ENCODE results near the gene EEF1G. TPM values are rescaled to one million over a fixed set of nuclear protein-coding genes. Genes with fewer than 3 reads are reported as not detected.

Gene EEF1G
- total RNA-seq, 4 donors from 2014 or later, result 337 to 1,276 (median 1,207) TPM

GRCh38 chr11:62532096-62532495 is 41.6 kb downstream of the EEF1G start:
- peaks cover 0 to 66% (median 36%) of the 10 kb centered on the region in 4 donors for H3K36me3 ChIP-seq
- in situ Hi-C loops (cut with MboI; ENCODE audit: low pct_ligation_motif_present in 1 of 4, low pct_unique_long_range_greater_than_20kb in 1 of 4, low sequenced_read_pairs in 3 of 4) (no loop called here), intact Hi-C loops (cut with DNase I; ENCODE audit: low total_unique reads) (no loop called here)
- H3K27ac ChIP-seq, result no peak overlapping the region
- H3K27me3 ChIP-seq, result no peaks in the 10 kb centered on the region
- H3K4me1 ChIP-seq, result peaks cover 6 to 13% (median 9%) of the 10 kb centered on the region in 4 donors
- DNase-seq, result no peak
- no peak overlapping the region for H3K4me3 ChIP-seq
- WGBS, 2 donors (ENCODE audit: low coverage in 1 of 2), result 97 to 100% methylated on average over 2 of the region's 2 CpGs
- TF ChIP-seq CTCF (IDR thresholded peaks at IDR 0.05) (no peak), POLR2A (IDR thresholded peaks at IDR 0.05) (no peak), EP300 (IDR thresholded peaks at IDR 0.05; ENCODE audit: low read depth) (no peak), POLR2AphosphoS5 (IDR thresholded peaks at IDR 0.05) (no peak)
- no peaks in the 10 kb centered on the region for H3K9me3 ChIP-seq

GRCh38 chr11:62516736-62517371 is 56.8 kb downstream of the EEF1G start:
- 92 to 100% methylated on average over 1 to 14 of the region's 14 CpGs for WGBS, 2 donors (ENCODE audit: low coverage in 1 of 2)
- no peak for DNase-seq
- Histone ChIP-seq H3K27ac (peak overlapping the region in 1 of 4 donors; percentile 19), H3K4me1 (peaks cover 0 to 2% (median 1%) of the 10 kb centered on the region in 4 donors), H3K27me3 (no peaks in the 10 kb centered on the region), H3K4me3 (no peak overlapping the region), H3K9me3 (no peaks in the 10 kb centered on the region), H3K36me3 (peaks cover 0 to 44% (median 18%) of the 10 kb centered on the region in 4 donors)
- in situ Hi-C loops (cut with MboI; ENCODE audit: low pct_ligation_motif_present in 1 of 4, low pct_unique_long_range_greater_than_20kb in 1 of 4, low sequenced_read_pairs in 3 of 4), result no loop called here
- TF ChIP-seq EP300 (IDR thresholded peaks at IDR 0.05; ENCODE audit: low read depth), result no peak
- peak in 1 of 3 donors; percentile 21 for TF ChIP-seq POLR2AphosphoS5 (IDR thresholded peaks at IDR 0.05)
- intact Hi-C loops (cut with DNase I; ENCODE audit: low total_unique reads), result no loop called here

DNA sequence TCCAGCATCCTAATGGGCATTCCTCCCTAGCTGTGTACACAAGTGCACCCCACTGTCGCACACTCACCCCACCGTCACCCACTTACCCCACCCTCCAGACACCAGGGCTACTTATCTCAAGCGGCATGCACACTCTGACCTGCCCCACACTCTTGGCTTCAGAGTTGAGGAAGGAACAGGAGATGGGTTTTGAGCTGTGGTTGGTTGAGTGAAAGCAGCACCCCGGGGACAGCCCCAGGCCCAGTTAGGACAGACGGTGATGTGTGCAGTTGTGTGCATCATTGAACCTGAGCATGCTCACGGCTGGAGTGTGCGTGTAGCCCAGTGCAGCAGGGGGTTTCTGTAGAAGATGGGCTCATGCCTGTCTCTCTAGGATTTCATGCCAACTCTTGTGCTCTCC is 59.5 kb downstream of the EEF1G start:
- Histone ChIP-seq H3K27ac (no peak overlapping the region), H3K27me3 (no peaks in the 10 kb centered on the region), H3K4me3 (no peak overlapping the region), H3K4me1 (peaks cover 5 to 16% (median 10%) of the 10 kb centered on the region in 4 donors), H3K36me3 (peaks cover 0 to 25% (median 9%) of the 10 kb centered on the region in 4 donors), H3K9me3 (no peaks in the 10 kb centered on the region)
- in situ Hi-C loops (cut with MboI; ENCODE audit: low pct_ligation_motif_present in 1 of 4, low pct_unique_long_range_greater_than_20kb in 1 of 4, low sequenced_read_pairs in 3 of 4) (no loop called here), intact Hi-C loops (cut with DNase I; ENCODE audit: low total_unique reads) (no loop called here)
- DNase-seq, result no peak
- 88% methylated on average over 7 of the region's 7 CpGs; no CpG with 5 or more reads in 1 of the 2 donors for WGBS, 2 donors (ENCODE audit: low coverage in 1 of 2)
- TF ChIP-seq EP300 (IDR thresholded peaks at IDR 0.05; ENCODE audit: low read depth) (no peak), POLR2AphosphoS5 (IDR thresholded peaks at IDR 0.05) (no peak), CTCF (IDR thresholded peaks at IDR 0.05) (no peak), POLR2A (IDR thresholded peaks at IDR 0.05) (no peak)

- H3K36me3 ChIP-seq, result peaks cover 0 to 20% (median 6%) of the 10 kb centered on the region in 4 donors
- WGBS, 2 donors (ENCODE audit: low coverage in 1 of 2), result 87 to 93% methylated on average over 4 to 10 of the region's 10 CpGs
- H3K27ac ChIP-seq, result peak overlapping the region in 1 of 4 donors; percentile 84
- in situ Hi-C loops (cut with MboI; ENCODE audit: low pct_ligation_motif_present in 1 of 4, low pct_unique_long_range_greater_than_20kb in 1 of 4, low sequenced_read_pairs in 3 of 4) (no loop called here), intact Hi-C loops (cut with DNase I; ENCODE audit: low total_unique reads) (no loop called here)
- H3K27me3 ChIP-seq, result no peaks in the 10 kb centered on the region
- peaks cover 9 to 21% (median 15%) of the 10 kb centered on the region in 4 donors for H3K4me1 ChIP-seq
- TF ChIP-seq POLR2A (IDR thresholded peaks at IDR 0.05), result no peak
- TF ChIP-seq CTCF (IDR thresholded peaks at IDR 0.05), result no peak
- TF ChIP-seq EP300 (IDR thresholded peaks at IDR 0.05; ENCODE audit: low read depth), result no peak
- no peak for TF ChIP-seq POLR2AphosphoS5 (IDR thresholded peaks at IDR 0.05)
- no peaks in the 10 kb centered on the region for H3K9me3 ChIP-seq
- no peak overlapping the region for H3K4me3 ChIP-seq
- no peak for DNase-seq
Observed at GRCh38 chr11:62513626-62514025, 60.1 kb downstream of the EEF1G start.

Data from transverse colon (tissue), 4 donors.